HAP-1 (cell line): ENCODE data around the gene PHF10.

Source experiments
- DNase-seq, 2 experiments: peaks; one replicate each; pipeline ENCODE4 v3.0.0-alpha.2; 2016 to 2020; ENCODE audit warnings: low spot score in 2 of 2
- H3K27me3 ChIP-seq: fragments of 250-450 bp; sonication (Bioruptor Pico); 2 replicates; pipeline ENCODE4 v1.5.1; 2020; ENCODE audit warnings: low read depth, mild to moderate bottlenecking, moderate library complexity
- H3K36me3 ChIP-seq: fragments of 250-450 bp; sonication (Bioruptor Pico); replicated peaks from 2 replicates; pipeline ENCODE4 v1.5.1; 2020; ENCODE audit warnings: mild to moderate bottlenecking
- H3K4me1 ChIP-seq: fragments of 250-450 bp; sonication (Bioruptor Pico); 2 replicates; pipeline ENCODE4 v1.5.1; 2020; ENCODE audit warnings: mild to moderate bottlenecking
- H3K4me3 ChIP-seq: fragments of 250-450 bp; sonication (Bioruptor Pico); 2 replicates; pipeline ENCODE4 v1.5.1; 2020; ENCODE audit warnings: mild to moderate bottlenecking, moderate library complexity
- H3K9me3 ChIP-seq: fragments of 250-450 bp; sonication (Bioruptor Pico); 2 replicates; pipeline ENCODE4 v1.5.1; 2020; ENCODE audit warnings: mild to moderate bottlenecking, moderate library complexity
- in situ Hi-C: fragments of 300-500 bp; cut with MboI; formaldehyde crosslinking; loops from 3 replicates; pipeline ENCODE4 v1.14.3; 2020; ENCODE audit warnings: low sequenced_read_pairs, inconsistent platforms, mixed read lengths

PHF10 gene

DNA sequence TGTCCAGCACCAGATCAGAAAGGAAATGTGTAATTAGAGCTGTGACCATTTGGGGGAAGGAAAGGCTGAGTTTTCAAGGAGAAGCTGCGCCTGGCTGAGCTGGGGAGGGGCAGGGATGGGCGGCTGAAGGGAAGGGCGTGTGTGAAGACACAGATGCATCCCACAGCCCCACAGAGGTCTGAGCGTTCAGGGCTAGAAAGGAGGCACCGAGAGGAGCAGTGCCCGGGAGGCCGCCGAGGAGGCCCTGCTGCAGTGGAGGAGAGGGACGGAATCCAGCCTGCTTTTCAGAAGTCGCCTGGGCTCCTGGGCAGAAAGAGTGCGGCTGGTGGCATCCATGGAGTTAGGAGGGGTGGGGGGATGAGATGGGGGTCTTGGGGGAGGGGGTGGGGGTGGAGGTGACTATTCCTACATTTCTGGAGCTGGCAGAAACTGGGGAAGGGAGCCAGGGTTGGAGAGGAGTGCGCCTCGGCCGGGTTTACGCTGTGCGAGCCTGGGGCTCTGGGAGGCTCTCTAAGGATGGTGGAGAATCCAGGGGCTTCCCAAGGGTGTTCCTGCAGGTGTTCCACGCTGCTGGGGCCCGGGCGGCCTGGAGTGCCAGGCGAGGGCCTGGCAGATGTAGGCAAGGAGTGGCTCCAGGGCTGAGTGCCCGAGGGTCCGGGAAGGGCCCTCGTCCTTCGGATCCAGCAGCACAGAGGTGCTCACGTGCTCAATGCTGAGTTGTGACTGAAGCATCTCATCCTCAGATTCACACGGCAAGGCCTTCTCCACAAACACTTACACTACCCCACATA, 64.3 kb downstream of the PHF10 start:
- no peaks in the 10 kb centered on the region for H3K27me3 ChIP-seq
- peaks cover 11% of the 10 kb centered on the region for H3K36me3 ChIP-seq
- in situ Hi-C loops = no loop called here

GRCh38 chr6:169657284-169657610, 67.1 kb downstream of the PHF10 start:
- Histone ChIP-seq H3K36me3 (peaks cover 14% of the 10 kb centered on the region), H3K4me1 (no peaks in the 10 kb centered on the region), H3K27me3 (no peaks in the 10 kb centered on the region), H3K4me3 (no peak overlapping the region), H3K9me3 (no peaks in the 10 kb centered on the region)
- in situ Hi-C loops = no loop called here
- DNase-seq = no peak

More for the DNA sequence above, 64.3 kb downstream of the PHF10 start:
- H3K9me3 ChIP-seq = no peaks in the 10 kb centered on the region
- no peaks in the 10 kb centered on the region for H3K4me1 ChIP-seq
- DNase-seq = no peak
- no peak overlapping the region for H3K4me3 ChIP-seq

DNA sequence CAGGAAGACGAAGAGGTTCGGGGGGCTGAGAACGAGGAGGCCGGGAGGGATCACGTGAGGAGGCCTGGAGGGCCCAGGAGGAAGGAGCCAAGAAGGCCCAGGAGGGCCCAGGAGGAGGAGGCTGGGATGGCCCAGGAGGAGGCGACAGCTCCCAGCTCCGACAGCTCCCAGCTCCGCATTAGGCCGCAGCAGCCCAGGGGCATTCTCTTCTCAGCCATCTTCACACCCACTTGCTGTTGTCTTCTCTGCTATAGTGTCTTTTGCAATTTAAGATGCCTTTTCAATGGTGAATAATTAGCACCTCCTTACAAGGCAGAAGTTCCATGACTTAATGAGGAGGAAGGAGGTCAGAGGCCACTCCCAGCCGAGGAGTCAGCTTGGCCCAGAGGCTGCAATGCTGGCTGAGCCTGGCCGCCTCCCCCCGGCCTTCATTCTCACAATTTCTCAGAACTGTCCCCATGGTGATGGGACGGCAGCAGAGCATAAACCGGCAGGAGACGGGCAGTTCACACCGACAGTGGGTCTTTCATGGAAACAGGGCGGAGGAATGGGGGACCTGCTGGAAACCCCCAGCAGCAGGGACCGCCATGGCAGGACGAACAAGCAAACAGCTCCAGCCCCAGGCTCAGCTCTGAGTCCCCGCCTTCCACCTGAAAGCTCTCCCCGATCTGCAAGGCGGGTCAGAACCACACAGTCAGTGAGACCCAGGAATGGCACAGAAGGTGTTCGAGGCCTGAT, 67.6 kb downstream of the PHF10 start:
- no peaks in the 10 kb centered on the region for H3K27me3 ChIP-seq
- in situ Hi-C loops = no loop called here
- H3K4me1 ChIP-seq = no peaks in the 10 kb centered on the region
- no peaks in the 10 kb centered on the region for H3K9me3 ChIP-seq
- H3K36me3 ChIP-seq = peaks cover 16% of the 10 kb centered on the region
- no peak overlapping the region for H3K4me3 ChIP-seq
- no peak for DNase-seq

GRCh38 chr6:169654598-169655391, 69.5 kb downstream of the PHF10 start:
- DNase-seq = no peak
- H3K4me1 ChIP-seq = no peaks in the 10 kb centered on the region
- in situ Hi-C loops = no loop called here
- H3K27me3 ChIP-seq = no peaks in the 10 kb centered on the region
- H3K9me3 ChIP-seq = no peaks in the 10 kb centered on the region
- H3K36me3 ChIP-seq = peaks cover 16% of the 10 kb centered on the region
- no peak overlapping the region for H3K4me3 ChIP-seq
